NCI-H345 (cell line): Measurements from ENCODE around the gene COX10.

Experiments
- DNase-seq: peaks from one replicate; lab custom pipeline; 2025; lab: John Stamatoyannopoulos, UW

The COX10 gene

DNA sequence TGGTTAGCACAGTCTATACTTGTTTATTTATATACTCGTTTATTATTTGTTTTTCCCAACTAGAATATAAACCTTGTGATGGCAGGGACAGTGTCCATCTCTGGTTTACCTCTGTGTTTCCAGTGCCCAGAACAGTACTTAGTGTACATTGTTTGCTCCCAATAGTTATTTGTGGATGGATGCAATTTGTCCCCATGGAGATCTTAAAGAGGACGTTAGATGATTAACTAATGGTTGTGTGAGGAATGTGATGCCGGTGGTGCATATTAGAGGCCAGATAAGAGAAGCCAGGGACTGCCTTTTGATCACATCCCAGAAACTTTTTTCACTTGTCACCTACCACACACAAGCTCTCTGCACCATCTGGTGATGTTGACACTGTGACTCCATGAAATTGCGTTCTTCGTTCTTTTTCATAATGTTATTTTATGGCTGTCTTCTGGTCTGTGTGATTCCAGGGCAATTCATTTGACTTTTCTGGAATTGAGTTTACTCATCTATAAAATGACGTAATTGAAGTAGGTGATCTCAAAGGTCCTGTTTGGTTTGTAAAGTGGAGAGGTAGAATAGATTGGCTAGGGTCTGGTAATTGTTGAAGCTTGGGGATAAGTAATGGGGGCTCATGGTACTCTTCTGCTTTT, 1.2 kb downstream of the COX10 start:
- DNase-seq: no peak

GRCh38 chr17:14072881-14073280, 3.6 kb downstream of the COX10 start:
- DNase-seq: no peak

GRCh38 chr17:14078027-14078426, 8.7 kb downstream of the COX10 start:
- DNase-seq: no peak

- no peak for DNase-seq
Observed at GRCh38 chr17:14080847-14081251, 11.5 kb downstream of the COX10 start.

DNA sequence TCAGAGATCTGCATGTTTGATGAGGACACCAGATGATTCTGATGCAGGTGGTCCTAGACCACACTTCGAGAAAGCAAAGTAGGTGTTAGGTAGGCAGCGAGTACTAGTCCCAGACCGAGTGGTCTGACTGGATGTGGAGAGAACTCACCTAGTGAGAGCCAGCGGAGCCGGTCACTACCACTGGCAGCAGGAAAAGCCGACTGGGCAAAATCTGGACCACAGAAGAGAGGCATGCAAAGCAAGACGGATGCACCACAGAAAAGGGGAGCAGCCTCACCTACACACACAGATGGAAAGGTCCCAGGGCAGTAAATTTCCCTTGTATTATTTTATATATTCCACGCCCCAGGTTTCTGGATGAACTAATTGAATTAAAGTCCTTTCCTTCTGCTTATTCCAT, 13.5 kb downstream of the COX10 start:
- no peak for DNase-seq

GRCh38 chr17:14084955-14085354, 15.7 kb downstream of the COX10 start:
- no peak for DNase-seq

DNA sequence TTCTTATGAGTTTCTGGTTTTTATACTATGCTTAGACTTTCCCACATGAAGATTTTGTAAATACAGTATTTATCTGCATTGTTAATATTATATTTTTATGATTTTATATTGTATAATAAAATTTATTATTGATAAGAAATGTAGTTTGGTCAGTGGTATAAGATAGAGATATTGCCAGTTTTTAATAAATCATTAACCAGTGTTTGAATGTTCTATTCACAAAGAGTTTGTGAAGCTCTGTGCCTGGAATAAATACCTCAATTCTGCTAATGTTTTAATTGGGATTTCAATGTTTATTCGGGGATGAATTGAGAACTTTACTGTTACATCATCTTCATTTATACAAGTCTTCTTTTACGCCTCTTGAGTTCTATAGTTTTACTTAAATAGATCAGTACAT, 16.9 kb downstream of the COX10 start:
- DNase-seq: no peak

DNA sequence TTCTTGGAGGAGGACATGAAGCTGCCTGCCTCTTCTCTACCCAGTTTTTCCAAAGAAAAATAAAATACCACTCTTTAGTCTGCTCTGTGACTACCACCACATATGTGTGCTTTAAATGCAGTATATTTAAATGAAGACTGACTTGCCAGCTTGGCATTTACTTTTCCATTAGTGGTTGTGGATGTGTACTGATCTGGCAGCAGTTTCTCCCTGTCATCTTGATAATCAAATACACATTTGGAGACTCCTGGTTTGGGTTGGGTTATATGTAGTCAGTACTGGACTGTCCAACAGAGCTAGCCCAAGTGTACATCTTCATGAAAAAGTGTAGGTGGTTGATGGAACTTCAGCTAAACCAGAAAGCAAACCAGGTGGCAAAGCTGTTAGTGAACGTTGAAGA, 19.9 kb downstream of the COX10 start:
- DNase-seq: no peak

- DNase-seq: no peak
Observed at GRCh38 chr17:14091367-14091766, 22.1 kb downstream of the COX10 start.

GRCh38 chr17:14092808-14093207, 23.5 kb downstream of the COX10 start:
- no peak for DNase-seq

DNA sequence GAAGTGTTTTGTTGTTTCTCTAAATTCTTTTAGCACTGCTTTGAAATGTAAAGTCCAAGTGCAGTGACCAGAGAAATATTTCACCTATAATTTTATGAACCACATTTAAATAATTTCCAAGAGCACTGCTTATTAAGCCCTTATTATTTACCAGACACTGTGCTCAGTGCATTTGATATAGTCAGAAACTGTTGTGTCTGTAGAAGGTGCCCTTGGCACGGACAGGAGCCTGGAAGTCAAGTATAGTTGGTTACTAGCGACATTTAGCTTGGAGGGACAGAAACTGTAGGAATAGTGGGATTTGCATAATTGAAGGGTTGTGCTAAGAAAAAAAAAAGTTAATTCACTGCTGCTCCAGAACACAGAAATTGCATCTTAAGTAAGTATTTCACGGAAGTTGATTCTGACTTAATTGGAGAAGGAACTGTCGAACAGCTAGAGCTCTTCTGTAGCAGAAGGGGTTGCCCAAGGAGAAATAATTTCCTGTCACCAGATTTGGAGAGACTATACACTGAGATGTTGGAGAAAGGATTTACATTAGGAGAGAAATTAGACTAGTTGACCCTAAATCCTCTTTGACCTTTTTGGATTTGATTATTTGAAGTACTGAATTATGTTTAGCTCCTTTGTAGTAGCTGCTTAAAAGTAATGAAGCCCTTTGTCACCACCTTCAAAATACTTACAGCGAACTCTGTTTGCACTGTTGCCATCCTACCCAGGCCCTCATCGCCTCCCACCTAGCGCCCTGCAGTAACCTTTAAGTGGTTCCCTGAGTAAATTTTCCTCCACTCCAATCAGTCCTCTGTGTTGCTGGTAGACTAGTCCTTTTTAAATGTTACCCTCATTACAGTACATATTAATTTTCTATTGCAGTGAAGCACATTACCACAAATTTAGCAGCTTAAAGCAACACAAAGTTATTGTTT, 25.6 kb downstream of the COX10 start:
- no peak for DNase-seq

- DNase-seq: no peak
Observed at GRCh38 chr17:14095631-14096030, 26.3 kb downstream of the COX10 start.

DNA sequence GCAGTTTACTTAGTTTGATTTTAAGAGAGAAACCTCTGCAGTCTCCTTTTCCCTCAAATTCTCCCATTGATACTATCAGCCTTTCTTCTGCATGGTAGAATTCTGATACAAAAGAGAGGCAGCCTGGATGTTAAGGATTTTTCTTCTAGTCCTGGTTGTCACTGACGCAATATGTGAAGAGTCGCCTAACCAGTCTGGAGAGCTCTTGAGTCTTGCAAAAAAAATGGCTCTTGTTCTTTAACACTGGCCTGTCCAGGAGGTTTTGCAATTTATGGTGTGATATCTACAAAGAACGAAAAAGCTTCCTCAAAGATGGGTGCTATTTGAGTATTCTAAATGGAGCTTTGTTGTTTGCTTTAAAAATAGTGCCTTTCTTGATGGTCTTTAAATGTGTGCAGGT, 28.9 kb downstream of the COX10 start:
- no peak for DNase-seq

DNA sequence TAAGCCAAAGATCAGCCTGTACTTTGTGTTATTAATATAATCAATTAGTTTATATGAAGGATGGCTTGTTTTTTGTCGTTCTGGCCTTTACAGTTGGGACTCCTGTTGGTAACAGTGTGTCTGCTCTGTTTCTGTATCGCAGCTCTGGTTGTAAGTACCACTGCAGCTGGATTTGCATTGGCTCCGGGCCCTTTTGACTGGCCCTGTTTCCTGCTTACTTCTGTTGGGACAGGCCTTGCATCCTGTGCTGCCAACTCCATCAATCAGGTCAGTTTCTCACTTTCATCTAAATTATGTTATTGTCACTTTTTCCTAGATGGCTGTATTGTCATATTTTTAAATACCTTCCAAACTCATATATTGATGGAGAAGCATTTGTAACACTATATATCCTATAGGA, 32.7 kb downstream of the COX10 start:
- DNase-seq: no peak

GRCh38 chr17:14103836-14104235, 34.5 kb downstream of the COX10 start:
- DNase-seq: no peak

GRCh38 chr17:14104734-14105133, 35.4 kb downstream of the COX10 start:
- no peak for DNase-seq

- DNase-seq: no peak
Observed at GRCh38 chr17:14107889-14108288, 38.6 kb downstream of the COX10 start.

- DNase-seq: no peak
Observed at GRCh38 chr17:14112407-14112806, 43.1 kb downstream of the COX10 start.

DNA sequence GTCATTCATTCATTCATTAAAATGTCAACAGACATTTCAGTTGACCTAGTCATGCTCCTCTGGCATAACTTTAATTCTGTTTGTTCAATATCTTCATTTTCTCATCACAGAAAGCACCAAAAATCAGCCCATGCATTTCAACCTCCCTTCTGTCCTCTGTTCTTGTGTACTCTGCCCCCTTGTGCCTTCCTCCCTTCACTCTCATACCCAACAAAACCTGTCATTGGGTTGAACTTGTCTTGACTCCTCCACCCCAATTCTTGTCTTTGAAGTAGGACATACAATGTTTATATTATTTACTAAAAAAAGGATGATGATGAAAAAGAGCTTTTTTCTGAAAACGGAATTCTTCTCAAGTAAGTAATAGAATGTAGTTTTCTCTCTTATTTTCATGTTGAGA, 43.8 kb downstream of the COX10 start:
- DNase-seq: no peak

- DNase-seq: no peak
Observed at GRCh38 chr17:14116263-14117024, 47.1 kb downstream of the COX10 start.

- DNase-seq: no peak
Observed at GRCh38 chr17:14118951-14119350, 49.6 kb downstream of the COX10 start.

DNA sequence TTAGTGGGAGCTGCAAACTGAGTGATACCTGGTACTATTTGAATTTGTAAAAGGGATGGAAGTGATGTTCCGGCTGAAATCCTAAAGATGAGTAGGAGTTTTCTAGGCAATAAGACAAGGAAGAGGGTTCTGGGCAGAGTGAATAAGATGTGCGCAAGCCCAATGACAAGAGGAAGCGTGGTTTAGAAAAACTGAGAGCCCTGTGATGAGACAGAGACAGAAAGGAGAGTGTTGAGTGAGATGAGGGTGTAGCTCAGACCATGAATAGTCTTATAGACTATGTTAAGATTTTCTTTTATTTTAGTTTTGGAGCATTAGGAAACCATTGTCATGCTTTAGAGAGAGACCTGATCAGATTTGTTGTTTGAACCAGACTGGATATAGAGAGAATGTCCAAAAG, 50.2 kb downstream of the COX10 start:
- DNase-seq: no peak

DNA sequence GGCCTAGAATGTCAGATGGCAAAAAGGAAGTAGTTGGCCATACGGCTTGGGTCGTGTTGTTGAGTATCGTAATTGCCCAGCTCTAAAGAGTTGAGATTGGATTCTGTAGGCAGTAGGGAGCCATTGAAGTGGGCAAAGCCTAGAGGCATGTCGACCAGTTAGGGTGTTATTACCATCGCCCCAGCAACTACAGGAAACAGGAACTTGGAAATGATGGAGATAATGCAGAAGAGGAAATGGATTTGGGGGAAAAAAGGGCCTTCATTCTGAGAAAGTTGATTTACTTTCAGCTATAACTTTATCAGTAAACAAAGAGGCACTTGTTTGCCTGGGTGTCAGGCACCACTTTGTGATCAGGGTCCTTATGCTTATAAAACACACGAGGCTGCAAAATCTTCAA, 52.6 kb downstream of the COX10 start:
- no peak for DNase-seq
